GM12878 (cell line): ENCODE results near the gene MED19. TPM values are rescaled to one million over a fixed set of nuclear protein-coding genes. Genes with fewer than 3 reads are reported as not detected.

Experiments
- ATAC-seq: fragments of 200-7000 bp; cut with Tn5 transposase; 3 replicates; pipeline ENCODE4 v1.9.1; 2020; ENCODE audit warnings: mild to moderate bottlenecking, moderate library complexity
- BruUV-seq: library from RNA; stranded (reverse); fragments of 400-500 nt; replicated peaks from 2 replicates; lab custom pipeline; 2021; lab: Mats Ljungman, UMichigan
- CTCF ChIA-PET: fragments of 300-600 bp; sonication (Branson Sonifier 250); formaldehyde crosslinking; extraction: SDS; loops from one replicate; lab custom pipeline; 2021; ENCODE audit warnings: inconsistent platforms; lab: Yijun Ruan, JAX
- POLR2A ChIA-PET: fragments of 350-600 bp; formaldehyde crosslinking; extraction: SDS; loops from one replicate; lab custom pipeline; 2021; ENCODE audit warnings: inconsistent platforms; lab: Charles Lee
- RAD21 ChIA-PET: fragments of 300-600 bp; sonication (Branson Sonifier 250); formaldehyde crosslinking; loops from one replicate; lab custom pipeline; 2023; ENCODE audit warnings: antibody characterized with exemption; ENCODE audit not compliant: unreplicated experiment; lab: Charles Lee
- SMC1A ChIA-PET: fragments of 300-600 bp; sonication (Branson Sonifier 250); formaldehyde crosslinking; loops from one replicate; lab custom pipeline; 2023; ENCODE audit not compliant: unreplicated experiment, uncharacterized antibody; lab: Charles Lee
- DNase-seq: peaks from one replicate; pipeline ENCODE4 v3.0.0-alpha.2; 2011; ENCODE audit warnings: low read depth, low spot score
- FAIRE-seq: peaks from 3 replicates; lab custom pipeline; 2011; peaks lifted over from hg19 to GRCh38; lab: Jason Lieb, UNC
- H2AFZ ChIP-seq: 2 replicates; pipeline ENCODE4 v1.6.0; 2011; ENCODE audit warnings: low read depth, low read length, control low read depth; ENCODE audit not compliant: control insufficient read depth
- H3K27ac ChIP-seq: 2 replicates; pipeline ENCODE4 v1.5.1; 2011; ENCODE audit warnings: control low read depth; ENCODE audit not compliant: control insufficient read depth, insufficient read depth
- H3K27me3 ChIP-seq, 2 experiments: replicated peaks in 1 of 2; 2 replicates each; pipeline versions ENCODE4 v1.6.0 to v1.6.1; 2011; ENCODE audit warnings: low read length in 1 of 2; ENCODE audit not compliant: control insufficient read depth in 2 of 2, insufficient read depth in 2 of 2
- H3K36me3 ChIP-seq, 2 experiments: 2 replicates each; pipeline ENCODE4 v1.5.1; 2011; ENCODE audit warnings: low read length in 1 of 2; ENCODE audit not compliant: control insufficient read depth in 2 of 2, insufficient read depth in 2 of 2
- H3K4me1 ChIP-seq: 2 replicates; pipeline ENCODE4 v1.6.1; 2011; ENCODE audit warnings: mild to moderate bottlenecking, low read length, moderate library complexity, mixed read lengths; ENCODE audit not compliant: control insufficient read depth, insufficient read depth
- H3K4me2 ChIP-seq: 2 replicates; pipeline ENCODE4 v1.6.0; 2011; ENCODE audit warnings: control low read depth; ENCODE audit not compliant: control insufficient read depth, insufficient read depth
- H3K4me3 ChIP-seq: fragments of 200-600 bp; sonication (generic); 2 replicates; pipeline ENCODE4 v1.5.1; 2016
- H3K79me2 ChIP-seq: 2 replicates; pipeline ENCODE4 v1.6.0; 2011; ENCODE audit warnings: low read length; ENCODE audit not compliant: control insufficient read depth, insufficient read depth
- H3K9ac ChIP-seq: 2 replicates; pipeline ENCODE4 v1.8.0; 2011; ENCODE audit warnings: low read length, control low read depth, mixed read lengths; ENCODE audit not compliant: control insufficient read depth, insufficient read depth
- H3K9me3 ChIP-seq: replicated peaks from 3 replicates; pipeline ENCODE4 v1.5.1; 2011; ENCODE audit warnings: mild to moderate bottlenecking, low read length; ENCODE audit not compliant: control insufficient read depth, insufficient read depth
- H4K20me1 ChIP-seq: 2 replicates; pipeline ENCODE4 v1.6.0; 2011; ENCODE audit not compliant: control insufficient read depth, insufficient read depth
- CUX1 ChIP-seq: IDR thresholded peaks from 2 replicates; pipeline ENCODE4 v1.6.1; 2012; ENCODE audit warnings: improper control_type of control experiment, low read depth, low read length; ENCODE audit not compliant: insufficient replicate concordance
- ESRRA ChIP-seq: IDR thresholded peaks from 2 replicates; pipeline ENCODE4 v1.6.1; 2012; ENCODE audit warnings: mild to moderate bottlenecking, low read length, improper control_type of control experiment
- IKZF1 ChIP-seq: fragments of 450-650 bp; conservative IDR thresholded peaks from 2 replicates; pipeline ENCODE4 v1.6.1; 2017; ENCODE audit warnings: antibody characterized with exemption, mild to moderate bottlenecking
- IKZF2 ChIP-seq, 2 experiments: fragments of 450-650 bp; IDR thresholded peaks; 2 replicates each; pipeline ENCODE4 v1.6.1; 2017; ENCODE audit warnings: mild to moderate bottlenecking in 2 of 2, moderate library complexity in 2 of 2
- MAX ChIP-seq: IDR thresholded peaks from 2 replicates; pipeline ENCODE4 v1.6.1; 2012; ENCODE audit warnings: low read depth, low read length, improper control_type of control experiment
- NKRF ChIP-seq: fragments of 450-650 bp; conservative IDR thresholded peaks from 2 replicates; pipeline ENCODE4 v1.6.1; 2017; ENCODE audit warnings: mild to moderate bottlenecking, moderate library complexity
- RAD51 ChIP-seq: fragments of 450-650 bp; IDR thresholded peaks from 2 replicates; pipeline ENCODE4 v1.6.1; 2016; ENCODE audit warnings: moderate library complexity, mild to moderate bottlenecking, inconsistent platforms
- SP1 ChIP-seq: IDR thresholded peaks from one replicate; pipeline ENCODE4 v1.6.1; 2011; ENCODE audit warnings: low read depth, low read length
- WGBS: methylation state at CpG from one replicate; pipeline ENCODE4 v1.1.6; 2016; ENCODE audit warnings: low lambda C conversion rate; ENCODE audit not compliant: insufficient replicate concordance, insufficient coverage; ENCODE audit errors: missing lambda C conversion rate; 5-methylcytosine and 5-hydroxymethylcytosine counted together
- in situ Hi-C: fragments of 300-500 bp; cut with MboI; formaldehyde crosslinking; loops from 9 replicates; pipeline ENCODE4 v1.14.3; 2018; ENCODE audit warnings: mixed read lengths
- intact Hi-C: fragments of 100-400 bp; cut with micrococcal nuclease; formaldehyde crosslinking; loops from one replicate; pipeline ENCODE4 v1.14.2; 2022; ENCODE audit not compliant: unreplicated experiment
- polyA plus RNA-seq, 11 experiments: library from polyadenylated mRNA; depleted of rRNA in 4 of 11; unstranded in 6 of 11; stranded (reverse) in 5 of 11; fragments of >200 nt; fragmentation: Nextera tagmentation in 4 of 11; fragmentation: Illumina TruSeq in 1 of 11; extraction: Ambion mirVana in 4 of 11; extraction: Trizol in 1 of 11; gene quantifications; 1 replicate in 1 of 11; 2 replicates in 10 of 11; pipeline versions ENCODE4 v1.2.1 to v1.2.3, GENCODE V29; 2011 to 2016; ENCODE audit warnings: inconsistent platforms in 2 of 11, missing spikeins in 2 of 11, low read depth in 1 of 11
- total RNA-seq, 4 experiments: library from RNA; depleted of rRNA in 3 of 4; stranded (reverse); fragments of >200 nt in 3 of 4; fragmentation: Illumina TruSeq in 1 of 4; extraction: Trizol in 1 of 4; gene quantifications; 2 replicates each; pipeline versions ENCODE4 v1.2.1 to v1.2.3, GENCODE V29; 2013 to 2021
- TF ChIP-seq, protein P1 (sequence below): IDR thresholded peaks from 2 replicates; pipeline ENCODE4 v1.6.1; 2012; ENCODE audit warnings: mild to moderate bottlenecking, low read depth, low read length
- TF ChIP-seq, protein P2 (sequence below), 3 experiments: IDR thresholded peaks in 2 of 3; conservative IDR thresholded peaks in 1 of 3; 2 replicates each; pipeline ENCODE4 v1.5.1; 2011; ENCODE audit warnings: low read depth in 3 of 3, low read length in 3 of 3, mild to moderate bottlenecking in 3 of 3, control low read depth in 2 of 3, moderate library complexity in 2 of 3, inconsistent platforms in 1 of 3, mixed read lengths in 1 of 3; ENCODE audit not compliant: control insufficient read depth in 2 of 3, insufficient read depth in 1 of 3; ENCODE audit errors: extremely low read depth in 1 of 3

MED19 gene
- total and polyA plus RNA-seq, 10 of the 15 experiments (the other 5 are each of a cell fraction or from before 2014, with no cell fraction given) = 4.9 to 28.2 (median 17.3) TPM

GRCh38 chr11:57659669-57660068 lies 52.3 kb downstream of the MED19 start:
- Histone ChIP-seq H3K4me1 (peaks cover 6% of the 10 kb centered on the region; the same call in 1 of the 2 replicates), H2AFZ (no peak overlapping the region), H3K27ac (no peak overlapping the region), H3K9ac (no peak overlapping the region), H3K79me2 (peaks cover 18% of the 10 kb centered on the region), H3K9me3 (no peaks in the 10 kb centered on the region), H3K36me3 (peaks cover 9 to 10% of the 10 kb centered on the region in 2 experiments; a peak in 3 of 4 replicates), H4K20me1 (no peaks in the 10 kb centered on the region), H3K4me3 (no peak overlapping the region), H3K27me3 (no peaks in the 10 kb centered on the region), H3K4me2 (no peak overlapping the region)
- DNase-seq (no peak), ATAC-seq (no peak), FAIRE-seq (no peak)
- intact Hi-C loops = loop anchor here (5.0 kb wide), 1 partner anchor 628 kb away; no protein-coding TSS in a partner anchor
- WGBS = 98% methylated on average over 14 of the region's 14 CpGs
- ChIA-PET RAD21 (no interaction called here), SMC1A (no interaction called here), CTCF (interaction anchor here (1.2 kb wide), 1 partner anchor 141 kb away, joined by 5 read pairs; no protein-coding TSS in a partner anchor), POLR2A (no interaction called here)
- in situ Hi-C loops = loop anchor here (5.0 to 10.0 kb wide), 2 partner anchors 143 to 865 kb away; no protein-coding TSS in a partner anchor
- BruUV-seq = TSS peak; percentile 52
- TF ChIP-seq, protein P1, sequence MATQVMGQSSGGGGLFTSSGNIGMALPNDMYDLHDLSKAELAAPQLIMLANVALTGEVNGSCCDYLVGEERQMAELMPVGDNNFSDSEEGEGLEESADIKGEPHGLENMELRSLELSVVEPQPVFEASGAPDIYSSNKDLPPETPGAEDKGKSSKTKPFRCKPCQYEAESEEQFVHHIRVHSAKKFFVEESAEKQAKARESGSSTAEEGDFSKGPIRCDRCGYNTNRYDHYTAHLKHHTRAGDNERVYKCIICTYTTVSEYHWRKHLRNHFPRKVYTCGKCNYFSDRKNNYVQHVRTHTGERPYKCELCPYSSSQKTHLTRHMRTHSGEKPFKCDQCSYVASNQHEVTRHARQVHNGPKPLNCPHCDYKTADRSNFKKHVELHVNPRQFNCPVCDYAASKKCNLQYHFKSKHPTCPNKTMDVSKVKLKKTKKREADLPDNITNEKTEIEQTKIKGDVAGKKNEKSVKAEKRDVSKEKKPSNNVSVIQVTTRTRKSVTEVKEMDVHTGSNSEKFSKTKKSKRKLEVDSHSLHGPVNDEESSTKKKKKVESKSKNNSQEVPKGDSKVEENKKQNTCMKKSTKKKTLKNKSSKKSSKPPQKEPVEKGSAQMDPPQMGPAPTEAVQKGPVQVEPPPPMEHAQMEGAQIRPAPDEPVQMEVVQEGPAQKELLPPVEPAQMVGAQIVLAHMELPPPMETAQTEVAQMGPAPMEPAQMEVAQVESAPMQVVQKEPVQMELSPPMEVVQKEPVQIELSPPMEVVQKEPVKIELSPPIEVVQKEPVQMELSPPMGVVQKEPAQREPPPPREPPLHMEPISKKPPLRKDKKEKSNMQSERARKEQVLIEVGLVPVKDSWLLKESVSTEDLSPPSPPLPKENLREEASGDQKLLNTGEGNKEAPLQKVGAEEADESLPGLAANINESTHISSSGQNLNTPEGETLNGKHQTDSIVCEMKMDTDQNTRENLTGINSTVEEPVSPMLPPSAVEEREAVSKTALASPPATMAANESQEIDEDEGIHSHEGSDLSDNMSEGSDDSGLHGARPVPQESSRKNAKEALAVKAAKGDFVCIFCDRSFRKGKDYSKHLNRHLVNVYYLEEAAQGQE = no peak
- TF ChIP-seq ESRRA (no peak), NKRF (no peak), IKZF2 (IDR thresholded peaks at IDR 0.05) (no peak), CUX1 (no peak), SP1 (no peak), IKZF1 (no peak), MAX (no peak), RAD51 (no peak)
- TF ChIP-seq, protein P2, sequence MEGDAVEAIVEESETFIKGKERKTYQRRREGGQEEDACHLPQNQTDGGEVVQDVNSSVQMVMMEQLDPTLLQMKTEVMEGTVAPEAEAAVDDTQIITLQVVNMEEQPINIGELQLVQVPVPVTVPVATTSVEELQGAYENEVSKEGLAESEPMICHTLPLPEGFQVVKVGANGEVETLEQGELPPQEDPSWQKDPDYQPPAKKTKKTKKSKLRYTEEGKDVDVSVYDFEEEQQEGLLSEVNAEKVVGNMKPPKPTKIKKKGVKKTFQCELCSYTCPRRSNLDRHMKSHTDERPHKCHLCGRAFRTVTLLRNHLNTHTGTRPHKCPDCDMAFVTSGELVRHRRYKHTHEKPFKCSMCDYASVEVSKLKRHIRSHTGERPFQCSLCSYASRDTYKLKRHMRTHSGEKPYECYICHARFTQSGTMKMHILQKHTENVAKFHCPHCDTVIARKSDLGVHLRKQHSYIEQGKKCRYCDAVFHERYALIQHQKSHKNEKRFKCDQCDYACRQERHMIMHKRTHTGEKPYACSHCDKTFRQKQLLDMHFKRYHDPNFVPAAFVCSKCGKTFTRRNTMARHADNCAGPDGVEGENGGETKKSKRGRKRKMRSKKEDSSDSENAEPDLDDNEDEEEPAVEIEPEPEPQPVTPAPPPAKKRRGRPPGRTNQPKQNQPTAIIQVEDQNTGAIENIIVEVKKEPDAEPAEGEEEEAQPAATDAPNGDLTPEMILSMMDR (IDR thresholded peaks at IDR 0.05 in 2 of 3, conservative IDR thresholded peaks at IDR 0.05 in 1 of 3; ENCODE audit: control insufficient read depth in 2 of 3, extremely low read depth in 1 of 3, insufficient read depth in 1 of 3, low read depth in 3 of 3, low read length in 3 of 3) = no peak
